Neuronal stem cell (in vitro differentiated cells): ENCODE measurements around the gene ALS2.

ENCODE experiments used
- DNase-seq: peaks from one replicate; pipeline ENCODE4 v3.0.0-alpha.2; 2013; ENCODE audit warnings: low spot score
- H2AFZ ChIP-seq: one replicate; pipeline ENCODE4 v1.6.1; 2013; ENCODE audit warnings: mild to moderate bottlenecking, low read length, inconsistent platforms
- H2AK5ac ChIP-seq: 2 replicates; pipeline ENCODE4 v1.6.1; 2013; ENCODE audit warnings: low read depth, mild to moderate bottlenecking, inconsistent platforms, low read length, moderate library complexity, mixed read lengths
- H2BK120ac ChIP-seq: 2 replicates; pipeline ENCODE4 v1.6.1; 2013; ENCODE audit warnings: low read depth, mild to moderate bottlenecking, inconsistent platforms, low read length, moderate library complexity, mixed read lengths
- H2BK12ac ChIP-seq: one replicate; pipeline ENCODE4 v1.6.1; 2013; ENCODE audit warnings: low read length, inconsistent platforms
- H2BK15ac ChIP-seq: 2 replicates; pipeline ENCODE4 v1.6.1; 2013; ENCODE audit warnings: mild to moderate bottlenecking, low read length, inconsistent platforms, mixed read lengths
- H2BK5ac ChIP-seq: one replicate; pipeline ENCODE4 v1.6.1; 2013; ENCODE audit warnings: inconsistent platforms, mild to moderate bottlenecking, low read length, moderate library complexity
- H3K14ac ChIP-seq: one replicate; pipeline ENCODE4 v1.6.1; 2013; ENCODE audit warnings: low read length, inconsistent platforms
- H3K18ac ChIP-seq: 2 replicates; pipeline ENCODE4 v1.6.1; 2013; ENCODE audit warnings: low read length, inconsistent platforms
- H3K23ac ChIP-seq: 2 replicates; pipeline ENCODE4 v1.6.1; 2013; ENCODE audit warnings: low read depth, mild to moderate bottlenecking, mixed read lengths, low read length, inconsistent platforms; ENCODE audit not compliant: poor library complexity
- H3K27ac ChIP-seq: replicated peaks from 3 replicates; pipeline ENCODE4 v1.5.1; 2013; ENCODE audit warnings: low read length, inconsistent platforms
- H3K27me3 ChIP-seq, 3 experiments: 2 replicates each; pipeline ENCODE4 v1.6.1; 2013; ENCODE audit warnings: low read length in 3 of 3, mild to moderate bottlenecking in 2 of 3, inconsistent platforms in 1 of 3, low read depth in 1 of 3, mixed read lengths in 1 of 3, moderate library complexity in 1 of 3; ENCODE audit not compliant: control insufficient read depth in 3 of 3, insufficient read depth in 3 of 3
- H3K36me3 ChIP-seq, 2 donors: replicated peaks in 1 of 2; 2 replicates each; pipeline ENCODE4 v1.6.1; 2013; ENCODE audit warnings: low read length in 2 of 2; ENCODE audit not compliant: control insufficient read depth in 2 of 2, insufficient read depth in 2 of 2
- H3K4ac ChIP-seq: 2 replicates; pipeline ENCODE4 v1.6.1; 2013; ENCODE audit warnings: inconsistent platforms, mild to moderate bottlenecking, low read length, moderate library complexity
- H3K4me1 ChIP-seq, 2 donors: 1 replicate in 1 of 2; 2 replicates in 1 of 2; pipeline ENCODE4 v1.6.1; 2013; ENCODE audit warnings: low read length in 2 of 2, low read depth in 1 of 2; ENCODE audit not compliant: control insufficient read depth in 2 of 2, insufficient read depth in 1 of 2
- H3K4me2 ChIP-seq: one replicate; pipeline ENCODE4 v1.6.1; 2013; ENCODE audit warnings: mild to moderate bottlenecking, low read length, inconsistent platforms; ENCODE audit not compliant: insufficient read depth, poor library complexity, severe bottlenecking
- H3K4me3 ChIP-seq, 2 donors: 2 replicates each; pipeline ENCODE4 v1.5.1; 2013; ENCODE audit warnings: low read length in 2 of 2, mild to moderate bottlenecking in 2 of 2, inconsistent platforms in 1 of 2, moderate library complexity in 1 of 2
- H3K79me1 ChIP-seq: one replicate; pipeline ENCODE4 v1.6.1; 2013; ENCODE audit warnings: low read depth, mild to moderate bottlenecking, inconsistent platforms, low read length, moderate library complexity
- H3K9ac ChIP-seq: one replicate; pipeline ENCODE4 v1.6.1; 2013; ENCODE audit warnings: mild to moderate bottlenecking, low read depth, low read length, inconsistent platforms; ENCODE audit not compliant: poor library complexity
- H3K9me3 ChIP-seq, 2 donors: replicated peaks in 1 of 2; 2 replicates each; pipeline versions ENCODE3 to v1.6.1; 2013; ENCODE audit warnings: low read length in 2 of 2, mild to moderate bottlenecking in 2 of 2, inconsistent platforms in 1 of 2, low read depth in 1 of 2, mixed read lengths in 1 of 2, moderate library complexity in 1 of 2; ENCODE audit not compliant: control insufficient read depth in 2 of 2, insufficient read depth in 1 of 2
- H4K8ac ChIP-seq: one replicate; pipeline ENCODE4 v1.6.1; 2013; ENCODE audit warnings: low read depth, mild to moderate bottlenecking, inconsistent platforms, low read length, moderate library complexity
- H4K91ac ChIP-seq: one replicate; pipeline ENCODE4 v1.6.1; 2013; ENCODE audit warnings: low read length, low read depth, mild to moderate bottlenecking, inconsistent platforms; ENCODE audit not compliant: poor library complexity
- WGBS, 2 donors: extraction: QIAGEN DNeasy Blood & Tissue Kit; methylation state at CpG; one replicate each; pipeline ENCODE4 v1.1.7; 2013; ENCODE audit warnings: missing lambda C conversion rate in 2 of 2, mixed read lengths in 1 of 2; ENCODE audit not compliant: insufficient read length in 2 of 2, insufficient replicate concordance in 1 of 2; ENCODE audit errors: extremely low coverage in 2 of 2; 5-methylcytosine and 5-hydroxymethylcytosine counted together

The ALS2 gene

DNA sequence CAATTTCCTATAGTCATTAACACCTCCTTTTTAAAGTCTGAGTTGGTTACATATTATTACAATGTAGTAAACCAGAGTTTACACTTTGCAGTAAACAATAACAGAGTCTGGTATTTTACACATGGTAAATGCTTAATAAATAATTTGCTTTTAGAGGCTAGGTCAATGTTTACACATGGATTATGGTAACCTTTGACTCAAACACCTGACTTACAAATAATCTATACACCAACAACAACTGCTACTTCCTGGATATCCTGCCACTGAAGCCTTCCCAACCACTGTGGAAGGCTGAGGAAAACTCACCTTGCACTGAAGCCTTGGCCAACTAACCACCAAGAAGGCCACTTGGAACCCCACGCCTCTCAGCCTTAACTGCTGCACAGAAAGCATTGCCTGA is 5.4 kb downstream of the ALS2 start:
- Histone ChIP-seq H3K14ac (no peak overlapping the region), H2BK15ac (no peak overlapping the region), H4K91ac (no peak overlapping the region), H3K4ac (no peak overlapping the region), H2BK12ac (no peak overlapping the region), H3K4me1 (peaks cover 2 to 5% of the 10 kb centered on the region in 2 donors), H3K27ac (no peak overlapping the region), H2BK120ac (no peak overlapping the region), H3K23ac (no peak overlapping the region), H3K27me3 (no peaks in the 10 kb centered on the region), H3K18ac (no peak overlapping the region), H3K36me3 (peaks cover 0 to 2% of the 10 kb centered on the region in 2 donors), H2AK5ac (no peak overlapping the region), H4K8ac (no peak overlapping the region), H2AFZ (no peak overlapping the region), H3K4me2 (peak overlapping the region; percentile 12), H3K79me1 (no peaks in the 10 kb centered on the region), H3K4me3 (no peak overlapping the region), H2BK5ac (no peak overlapping the region), H3K9me3 (no peaks in the 10 kb centered on the region), H3K9ac (no peak overlapping the region)
- no CpG with 5 or more reads among the region's 1 CpG for WGBS, 2 donors
- no peak for DNase-seq

DNA sequence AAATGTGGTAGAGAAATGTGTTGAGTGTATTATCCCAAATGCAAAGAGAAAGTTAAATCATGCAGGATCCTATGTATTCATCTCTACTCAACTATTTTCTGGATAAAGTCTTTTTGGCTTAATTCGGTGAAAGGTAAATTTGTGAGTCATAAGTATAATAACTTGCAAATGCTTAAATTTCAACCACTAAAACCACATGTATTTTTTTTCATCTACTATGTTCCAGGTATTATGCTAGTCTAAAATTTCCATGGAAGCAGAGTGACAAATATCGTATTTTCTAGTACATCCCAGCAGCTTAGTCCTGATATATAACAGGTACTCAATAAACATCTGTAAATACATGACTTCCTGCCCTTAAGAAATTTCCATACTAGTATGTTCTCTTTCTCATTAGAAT is 6.2 kb downstream of the ALS2 start:
- Histone ChIP-seq H2BK12ac (no peak overlapping the region), H3K4ac (no peak overlapping the region), H3K4me3 (no peak overlapping the region), H3K9me3 (no peaks in the 10 kb centered on the region), H3K4me2 (no peak overlapping the region), H2AK5ac (no peak overlapping the region), H3K9ac (no peak overlapping the region), H4K91ac (no peak overlapping the region), H2BK5ac (no peak overlapping the region), H3K27me3 (no peaks in the 10 kb centered on the region), H3K36me3 (peaks cover 0 to 2% of the 10 kb centered on the region in 2 donors), H2BK120ac (no peak overlapping the region), H3K4me1 (peaks cover 2 to 3% of the 10 kb centered on the region in 2 donors), H2AFZ (no peak overlapping the region), H3K18ac (no peak overlapping the region), H3K14ac (no peak overlapping the region), H2BK15ac (no peak overlapping the region), H3K23ac (no peak overlapping the region), H3K27ac (no peak overlapping the region), H3K79me1 (no peaks in the 10 kb centered on the region), H4K8ac (no peak overlapping the region)
- DNase-seq: no peak
- WGBS, 2 donors: no CpG with 5 or more reads among the region's 2 CpGs

DNA sequence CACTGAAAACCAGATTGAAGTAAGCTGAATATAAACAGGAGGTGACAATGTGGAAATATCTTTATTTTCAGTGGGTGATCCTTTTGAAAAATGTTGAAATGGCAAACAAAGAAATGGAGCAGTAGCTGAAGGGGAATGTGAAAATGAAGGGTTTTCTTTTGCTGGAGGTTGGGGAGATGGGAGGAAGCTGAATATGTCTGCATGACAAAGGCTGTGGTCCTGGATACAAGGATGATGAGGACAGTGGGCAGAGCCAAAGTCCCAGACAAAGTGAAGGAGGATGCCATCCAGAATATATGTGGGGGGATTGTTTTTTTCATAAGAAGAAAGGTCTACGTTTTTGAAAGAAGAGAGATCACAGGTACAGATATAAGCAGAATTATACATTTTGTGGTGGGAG is 6.7 kb downstream of the ALS2 start:
- H3K4ac ChIP-seq: no peak overlapping the region
- no peak overlapping the region for H2BK12ac ChIP-seq
- H2BK120ac ChIP-seq: no peak overlapping the region
- H3K9me3 ChIP-seq: no peaks in the 10 kb centered on the region
- H3K23ac ChIP-seq: no peak overlapping the region
- H2BK5ac ChIP-seq: no peak overlapping the region
- no peak overlapping the region for H4K8ac ChIP-seq
- H3K4me1 ChIP-seq: peaks cover 0 to 2% of the 10 kb centered on the region in 2 donors
- H2AFZ ChIP-seq: no peak overlapping the region
- H4K91ac ChIP-seq: no peak overlapping the region
- peaks cover 0 to 2% of the 10 kb centered on the region in 2 donors for H3K36me3 ChIP-seq
- H3K14ac ChIP-seq: no peak overlapping the region
- H2BK15ac ChIP-seq: no peak overlapping the region
- H3K79me1 ChIP-seq: no peaks in the 10 kb centered on the region
- H3K4me2 ChIP-seq: no peak overlapping the region
- H2AK5ac ChIP-seq: no peak overlapping the region
- H3K18ac ChIP-seq: no peak overlapping the region
- no peak overlapping the region for H3K4me3 ChIP-seq
- DNase-seq: no peak
- H3K27me3 ChIP-seq: no peaks in the 10 kb centered on the region
- no peak overlapping the region for H3K9ac ChIP-seq
- no CpG with 5 or more reads among the region's 1 CpG for WGBS, 2 donors
- no peak overlapping the region for H3K27ac ChIP-seq

GRCh38 chr2:201769666-201770373 is 10.9 kb downstream of the ALS2 start:
- H3K9me3 ChIP-seq: no peaks in the 10 kb centered on the region
- H2AK5ac ChIP-seq: no peak overlapping the region
- H3K27ac ChIP-seq: no peak overlapping the region
- H3K18ac ChIP-seq: no peak overlapping the region
- no peak overlapping the region for H3K14ac ChIP-seq
- no peak overlapping the region for H3K9ac ChIP-seq
- no peak overlapping the region for H3K23ac ChIP-seq
- no peak overlapping the region for H2BK120ac ChIP-seq
- H2AFZ ChIP-seq: no peak overlapping the region
- H3K79me1 ChIP-seq: no peaks in the 10 kb centered on the region
- H3K4me3 ChIP-seq: no peak overlapping the region
- H2BK15ac ChIP-seq: no peak overlapping the region
- peaks cover 1 to 24% of the 10 kb centered on the region in 2 donors for H3K36me3 ChIP-seq
- no peak overlapping the region for H3K4me2 ChIP-seq
- no peak overlapping the region for H4K8ac ChIP-seq
- H4K91ac ChIP-seq: no peak overlapping the region
- H2BK5ac ChIP-seq: no peak overlapping the region
- H3K4ac ChIP-seq: no peak overlapping the region
- WGBS, 2 donors: no CpG with 5 or more reads among the region's 4 CpGs
- no peaks in the 10 kb centered on the region for H3K27me3 ChIP-seq
- DNase-seq: no peak
- no peaks in the 10 kb centered on the region for H3K4me1 ChIP-seq
- no peak overlapping the region for H2BK12ac ChIP-seq
